Measurements from ENCODE around the gene EPN2. TPM values are rescaled to one million over a fixed set of nuclear protein-coding genes. Genes with fewer than 3 reads are reported as not detected.

Gene EPN2
- total RNA-seq, 2 experiments from 2014 or later, result 20.1 to 20.4 TPM

DNA sequence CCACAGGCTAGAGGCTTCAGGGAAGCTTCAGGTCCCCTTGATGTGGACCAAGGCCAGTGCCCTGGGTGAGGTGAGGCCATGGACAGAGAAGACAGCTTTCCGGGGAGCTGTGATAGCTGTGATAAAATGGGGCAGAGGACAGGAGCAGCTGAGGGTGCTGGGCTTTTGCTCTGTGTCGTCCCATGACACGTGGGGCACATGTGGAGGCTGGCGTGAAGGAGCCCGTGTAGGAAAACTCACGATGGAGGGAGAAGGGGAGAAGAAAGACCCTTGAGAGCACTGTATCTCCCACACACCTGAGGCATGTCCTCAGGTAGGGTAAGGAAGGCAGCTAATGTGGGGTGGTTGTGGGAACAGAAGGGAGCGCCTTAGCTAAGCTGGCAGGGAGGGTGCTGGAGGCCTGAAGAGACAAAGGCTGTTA, 104.1 kb downstream of the EPN2 start:
- H3K9me3 ChIP-seq (ENCODE audit: low read length), result no peaks in the 10 kb centered on the region
- H3K36me3 ChIP-seq (ENCODE audit: insufficient read depth, low read length), result no peaks in the 10 kb centered on the region
- no peak overlapping the region for H3K4me2 ChIP-seq (ENCODE audit: low read length)
- DNase-seq (ENCODE audit: low spot score), result no peak
- no peak for TF ChIP-seq EZH2phosphoT487 (IDR thresholded peaks at IDR 0.05; ENCODE audit: borderline replicate concordance, low read depth, low read length)
- TF ChIP-seq, protein P1, sequence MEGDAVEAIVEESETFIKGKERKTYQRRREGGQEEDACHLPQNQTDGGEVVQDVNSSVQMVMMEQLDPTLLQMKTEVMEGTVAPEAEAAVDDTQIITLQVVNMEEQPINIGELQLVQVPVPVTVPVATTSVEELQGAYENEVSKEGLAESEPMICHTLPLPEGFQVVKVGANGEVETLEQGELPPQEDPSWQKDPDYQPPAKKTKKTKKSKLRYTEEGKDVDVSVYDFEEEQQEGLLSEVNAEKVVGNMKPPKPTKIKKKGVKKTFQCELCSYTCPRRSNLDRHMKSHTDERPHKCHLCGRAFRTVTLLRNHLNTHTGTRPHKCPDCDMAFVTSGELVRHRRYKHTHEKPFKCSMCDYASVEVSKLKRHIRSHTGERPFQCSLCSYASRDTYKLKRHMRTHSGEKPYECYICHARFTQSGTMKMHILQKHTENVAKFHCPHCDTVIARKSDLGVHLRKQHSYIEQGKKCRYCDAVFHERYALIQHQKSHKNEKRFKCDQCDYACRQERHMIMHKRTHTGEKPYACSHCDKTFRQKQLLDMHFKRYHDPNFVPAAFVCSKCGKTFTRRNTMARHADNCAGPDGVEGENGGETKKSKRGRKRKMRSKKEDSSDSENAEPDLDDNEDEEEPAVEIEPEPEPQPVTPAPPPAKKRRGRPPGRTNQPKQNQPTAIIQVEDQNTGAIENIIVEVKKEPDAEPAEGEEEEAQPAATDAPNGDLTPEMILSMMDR (conservative IDR thresholded peaks at IDR 0.05; ENCODE audit: low read length), result no peak
- no peak overlapping the region for H3K27ac ChIP-seq (ENCODE audit: low read depth, low read length, poor library complexity, severe bottlenecking)
- no peaks in the 10 kb centered on the region for H4K20me1 ChIP-seq (ENCODE audit: insufficient read depth, low read length)
- no peak overlapping the region for H2AFZ ChIP-seq (ENCODE audit: low read length)
- intact Hi-C loops (cut with micrococcal nuclease; ENCODE audit: unreplicated experiment), result no loop called here
- CTCF ChIA-PET (ENCODE audit: unreplicated experiment), result no interaction called here
- no peaks in the 10 kb centered on the region for H3K9me2 ChIP-seq (ENCODE audit: insufficient read depth, low read length)
- no TSS peak for BruUV-seq (replicated peaks)
- H3K4me3 ChIP-seq (ENCODE audit: low read depth, low read length, poor library complexity, severe bottlenecking), result no peak overlapping the region
- POLR2A ChIA-PET, result interaction anchor here (0.6 kb wide), 1 partner anchor 22 kb away, joined by 3 read pairs; no protein-coding TSS in a partner anchor
- peaks cover 3% of the 10 kb centered on the region for H3K4me1 ChIP-seq (ENCODE audit: insufficient read depth, low read length, poor library complexity, severe bottlenecking)
- no peaks in the 10 kb centered on the region for H3K79me2 ChIP-seq (ENCODE audit: insufficient read depth, low read depth, low read length)

DNA sequence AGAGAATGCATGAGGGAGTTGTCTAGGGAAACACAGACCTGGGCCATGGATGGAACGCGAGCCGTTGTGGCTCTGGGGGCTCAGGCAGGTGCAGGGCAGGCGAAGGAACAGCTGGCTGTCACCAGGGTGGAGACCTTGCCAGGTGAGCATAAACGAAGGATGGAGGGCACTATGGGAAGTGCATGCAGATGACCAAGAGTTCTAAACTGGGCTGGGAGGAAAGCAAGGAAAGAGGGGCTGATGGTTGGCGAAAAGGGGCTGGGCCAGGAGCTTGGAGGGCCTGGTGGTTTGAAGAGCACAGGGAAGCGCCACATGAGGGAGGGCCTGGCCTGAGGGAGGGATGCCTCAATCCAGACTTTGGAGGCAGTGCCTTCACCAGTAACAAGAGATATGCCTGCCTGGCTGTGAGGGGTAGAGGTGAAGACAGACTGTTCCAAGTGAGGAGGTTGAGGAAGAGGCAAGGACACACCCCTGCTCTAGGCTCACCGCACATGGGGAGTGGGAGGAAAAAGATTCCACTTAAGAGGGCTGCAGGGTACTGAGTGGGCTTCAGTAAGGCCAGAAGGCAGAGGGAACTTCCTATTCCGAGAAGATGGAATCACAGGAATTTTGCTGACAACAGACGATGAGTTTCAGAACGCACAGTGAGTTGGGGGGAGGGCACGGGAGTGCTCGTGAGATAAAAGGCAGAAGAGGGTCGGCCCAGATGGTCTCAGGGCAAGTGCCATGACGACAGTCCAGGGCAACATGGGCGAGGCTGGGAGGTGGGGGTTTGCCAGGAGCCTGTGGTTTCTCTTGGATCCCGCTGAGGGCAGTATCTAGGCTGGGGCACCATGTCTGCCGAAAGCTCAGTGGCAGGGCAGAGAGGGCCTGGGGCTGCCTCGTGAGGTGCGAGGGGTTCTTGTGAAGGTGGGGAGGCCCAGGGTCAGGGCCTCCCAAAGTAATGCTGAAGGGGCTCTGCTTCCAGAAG, 104.8 kb downstream of the EPN2 start:
- no peaks in the 10 kb centered on the region for H3K9me3 ChIP-seq (ENCODE audit: low read length)
- TF ChIP-seq, protein P1 (conservative IDR thresholded peaks at IDR 0.05; ENCODE audit: low read length), result no peak
- TF ChIP-seq EZH2phosphoT487 (IDR thresholded peaks at IDR 0.05; ENCODE audit: borderline replicate concordance, low read depth, low read length), result no peak
- H3K9me2 ChIP-seq (ENCODE audit: insufficient read depth, low read length), result no peaks in the 10 kb centered on the region
- H4K20me1 ChIP-seq (ENCODE audit: insufficient read depth, low read length), result no peaks in the 10 kb centered on the region
- H3K36me3 ChIP-seq (ENCODE audit: insufficient read depth, low read length), result no peaks in the 10 kb centered on the region
- CTCF ChIA-PET (ENCODE audit: unreplicated experiment), result no interaction called here
- no TSS peak for BruUV-seq (replicated peaks)
- POLR2A ChIA-PET, result interaction anchor here (0.6 kb wide), 1 partner anchor 21 kb away, joined by 3 read pairs; no protein-coding TSS in a partner anchor
- no peak overlapping the region for H3K27ac ChIP-seq (ENCODE audit: low read depth, low read length, poor library complexity, severe bottlenecking)
- peaks cover 8% of the 10 kb centered on the region for H3K4me1 ChIP-seq (ENCODE audit: insufficient read depth, low read length, poor library complexity, severe bottlenecking)
- H3K4me2 ChIP-seq (ENCODE audit: low read length), result no peak overlapping the region
- intact Hi-C loops (cut with micrococcal nuclease; ENCODE audit: unreplicated experiment), result no loop called here
- no peaks in the 10 kb centered on the region for H3K79me2 ChIP-seq (ENCODE audit: insufficient read depth, low read depth, low read length)
- H2AFZ ChIP-seq (ENCODE audit: low read length), result no peak overlapping the region
- no peak overlapping the region for H3K4me3 ChIP-seq (ENCODE audit: low read depth, low read length, poor library complexity, severe bottlenecking)
- no peak for DNase-seq (ENCODE audit: low spot score)

All from OCI-LY7 (cell line).